ENCODE results near the gene SLC22A17. TPM values are rescaled to one million over a fixed set of nuclear protein-coding genes. Genes with fewer than 3 reads are reported as not detected.

SLC22A17 gene
- total RNA-seq, 6 experiments from 2014 or later: 1.5 to 2.7 (median 2.1) TPM

GRCh38 chr14:23365036-23365731 lies 12.5 kb upstream of the SLC22A17 start, which contains the start of gene EFS:
Gene EFS, minus strand, starts transcription at chr14:23365172. Its CDS starts 147 bp downstream, at chr14:23365025.
- H3K36me3 ChIP-seq: no peaks in the 10 kb centered on the region
- DNase-seq (peak in 1 of 3 donors; percentile 47), ATAC-seq (peak; percentile 3 to 44 (median 22))
- H3K4me3 ChIP-seq: peak within 1 kb of the TSS in 2 of 3 donors; percentile 14 to 35
- H3K27ac ChIP-seq: peak within 1 kb of the TSS; percentile 44 to 47 (median 47)
- H3K4me1 ChIP-seq: peaks cover 0 to 12% (median 0%) of the 10 kb centered on the region in 4 donors
- H3K9me3 ChIP-seq: no peaks in the 10 kb centered on the region
- H3K27me3 ChIP-seq: peaks cover 0 to 16% of the 10 kb centered on the region in 2 donors
- no CpG with 5 or more reads among the region's 74 CpGs for WGBS (ENCODE audit: insufficient coverage, low coverage, low lambda C conversion rate, missing lambda C conversion rate)
- intact Hi-C loops (cut with DNase I): no loop called here
- TF ChIP-seq CTCF (IDR thresholded peaks at IDR 0.05): no peak
- no peak for TF ChIP-seq POLR2A (IDR thresholded peaks at IDR 0.05)

- Histone ChIP-seq H3K27ac (peak overlapping the region in 2 of 3 donors; percentile 44 to 47), H3K27me3 (peaks cover 0 to 16% of the 10 kb centered on the region in 2 donors), H3K4me3 (peak overlapping the region in 1 of 3 donors; percentile 35), H3K9me3 (no peaks in the 10 kb centered on the region), H3K4me1 (peaks cover 0 to 12% (median 0%) of the 10 kb centered on the region in 4 donors), H3K36me3 (no peaks in the 10 kb centered on the region)
- no peak for TF ChIP-seq POLR2A (IDR thresholded peaks at IDR 0.05)
- TF ChIP-seq CTCF (IDR thresholded peaks at IDR 0.05): no peak
- DNase-seq: no peak
- intact Hi-C loops (cut with DNase I): no loop called here
- ATAC-seq: no peak
- WGBS (ENCODE audit: insufficient coverage, low coverage, low lambda C conversion rate, missing lambda C conversion rate): 16% methylated on average over 15 of the region's 21 CpGs
Measured at GRCh38 chr14:23364164-23365035, 11.7 kb upstream of the SLC22A17 start.

GRCh38 chr14:23362200-23362599 lies 9.5 kb upstream of the SLC22A17 start:
- no peak overlapping the region for H3K27ac ChIP-seq
- H3K4me3 ChIP-seq: no peak overlapping the region
- ATAC-seq: no peak
- no peaks in the 10 kb centered on the region for H3K36me3 ChIP-seq
- peaks cover 0 to 12% (median 0%) of the 10 kb centered on the region in 4 donors for H3K4me1 ChIP-seq
- no peak for DNase-seq
- intact Hi-C loops (cut with DNase I): no loop called here
- TF ChIP-seq POLR2A (IDR thresholded peaks at IDR 0.05): no peak
- TF ChIP-seq CTCF (IDR thresholded peaks at IDR 0.05): no peak
- WGBS (ENCODE audit: insufficient coverage, low coverage, low lambda C conversion rate, missing lambda C conversion rate): 42% methylated on average over 3 of the region's 3 CpGs
- H3K9me3 ChIP-seq: no peaks in the 10 kb centered on the region
- H3K27me3 ChIP-seq: peaks cover 0 to 16% of the 10 kb centered on the region in 2 donors

- TF ChIP-seq CTCF (IDR thresholded peaks at IDR 0.05) (no peak), POLR2A (IDR thresholded peaks at IDR 0.05) (no peak)
- 44% methylated on average over 3 of the region's 6 CpGs for WGBS (ENCODE audit: insufficient coverage, low coverage, low lambda C conversion rate, missing lambda C conversion rate)
- Histone ChIP-seq H3K9me3 (no peaks in the 10 kb centered on the region), H3K27me3 (peaks cover 0 to 16% of the 10 kb centered on the region in 2 donors), H3K27ac (no peak overlapping the region), H3K36me3 (no peaks in the 10 kb centered on the region), H3K4me1 (peaks cover 0 to 12% (median 0%) of the 10 kb centered on the region in 4 donors), H3K4me3 (no peak overlapping the region)
- DNase-seq (no peak), ATAC-seq (no peak)
- intact Hi-C loops (cut with DNase I): no loop called here
Measured at GRCh38 chr14:23361763-23362162, 9.1 kb upstream of the SLC22A17 start.

Data from right lobe of liver (tissue), 6 donors.